Activated CD4-positive, CD25-positive, alpha-beta regulatory T cell treated with anti-CD3 and anti-CD28 coated beads, Interleukin-2, amount 50 U/mL, for 16 hours (primary cell): ENCODE results near the gene TAP2.
"Not testable (repeated sequence)": the region's sequence is repeated elsewhere in the genome, so short reads cannot be mapped to it uniquely, and the experiment has no call there.

Source experiments
- DNase-seq: peaks from one replicate; pipeline ENCODE4 v3.0.0-alpha.2; 2020; ENCODE audit warnings: low read depth, low spot score

TAP2 gene

GRCh38 chr6:32838114-32838958, at the start of gene TAP2:
Gene TAP2, minus strand, starts transcription at chr6:32838739. Its CDS starts 506 bp downstream, at chr6:32838233.
- DNase-seq = peak; percentile 94

GRCh38 chr6:32887616-32888015, 49.1 kb upstream of the TAP2 start:
- no peak for DNase-seq

GRCh38 chr6:32886681-32887383, 48.3 kb upstream of the TAP2 start:
- no peak for DNase-seq

GRCh38 chr6:32885698-32886286, 47.3 kb upstream of the TAP2 start:
- DNase-seq = no peak

- DNase-seq = no peak
Observed at GRCh38 chr6:32883789-32884188, 45.2 kb upstream of the TAP2 start.

- DNase-seq = no peak
Observed at GRCh38 chr6:32882879-32883250, 44.3 kb upstream of the TAP2 start.

- DNase-seq = not testable (repeated sequence)
Observed at GRCh38 chr6:32880962-32881361, 42.4 kb upstream of the TAP2 start.

- no peak for DNase-seq
Observed at GRCh38 chr6:32879691-32880090, 41.2 kb upstream of the TAP2 start.

- DNase-seq = no peak
Observed at GRCh38 chr6:32876603-32877002, 38.1 kb upstream of the TAP2 start.

- not testable (repeated sequence) for DNase-seq
Observed at GRCh38 chr6:32873947-32874346, 35.4 kb upstream of the TAP2 start.

GRCh38 chr6:32868257-32868788, 29.8 kb upstream of the TAP2 start:
- DNase-seq = peak; percentile 81

- no peak for DNase-seq
Observed at GRCh38 chr6:32867554-32868256, 29.2 kb upstream of the TAP2 start.

GRCh38 chr6:32867022-32867477, 28.5 kb upstream of the TAP2 start:
- no peak for DNase-seq

GRCh38 chr6:32865724-32866443, 27.3 kb upstream of the TAP2 start:
- no peak for DNase-seq

GRCh38 chr6:32862725-32863124, 24.2 kb upstream of the TAP2 start:
- no peak for DNase-seq

- no peak for DNase-seq
Observed at GRCh38 chr6:32860674-32861073, 22.1 kb upstream of the TAP2 start.

- DNase-seq = no peak
Observed at GRCh38 chr6:32858194-32858593, 19.7 kb upstream of the TAP2 start.

GRCh38 chr6:32857156-32857891, 18.8 kb upstream of the TAP2 start:
- no peak for DNase-seq

- no peak for DNase-seq
Observed at GRCh38 chr6:32855467-32856174, 17.1 kb upstream of the TAP2 start.
